GM18498 (cell line): ENCODE data around the gene C11orf68.

Source experiments
- ATAC-seq: cut with Tn5 transposase; IDR thresholded peaks from one replicate; pipeline ENCODE4 v1.9.1; 2021; ENCODE audit warnings: mild to moderate bottlenecking, moderate library complexity; ENCODE audit not compliant: unreplicated experiment

The C11orf68 gene

DNA sequence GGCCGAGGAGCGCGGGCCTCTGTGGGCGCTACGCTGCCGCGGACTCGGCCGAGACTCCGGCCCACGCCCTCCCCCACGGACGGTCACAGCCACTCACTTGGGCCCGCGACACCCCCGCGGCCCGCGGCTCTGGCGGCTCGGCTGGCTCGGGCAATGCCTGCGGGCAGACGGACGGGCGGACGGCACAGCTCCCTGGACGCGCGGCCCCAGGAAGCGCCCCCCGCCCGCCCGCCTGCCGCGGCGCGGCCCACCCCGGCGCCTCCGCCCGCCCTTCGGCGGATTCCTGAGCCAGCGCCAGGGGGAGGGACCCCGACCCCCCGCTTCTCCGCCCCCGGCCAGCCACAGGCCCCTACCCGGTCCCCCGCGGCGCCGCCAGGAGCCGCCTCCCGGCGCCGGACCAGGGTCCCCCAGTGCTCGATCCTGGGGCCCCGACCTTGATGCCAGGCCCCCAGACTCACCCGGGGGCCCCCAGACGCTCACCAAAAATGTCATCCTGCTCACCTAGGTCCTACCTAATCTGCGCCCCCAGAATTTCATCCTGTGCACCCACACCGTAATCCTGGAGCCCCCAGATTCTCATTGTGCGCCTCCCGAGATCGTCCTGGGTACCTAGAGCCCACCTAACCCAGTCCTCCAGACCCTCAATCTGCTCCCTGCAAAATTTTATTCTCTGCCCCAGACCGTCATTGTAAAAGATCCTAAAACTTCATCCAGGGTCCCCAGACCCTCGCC is 46.1 kb downstream of the C11orf68 start, which contains the start of gene EFEMP2:
TSS of gene EFEMP2 (minus strand) at position 215 of the 732 bp plus-strand sequence. CDS start 446 bp downstream, outside the sequence.
- ATAC-seq, result no peak

GRCh38 chr11:65871811-65872548 is 46.9 kb downstream of the C11orf68 start:
- no peak for ATAC-seq

- ATAC-seq, result no peak
Measured at GRCh38 chr11:65870706-65871681, 47.9 kb downstream of the C11orf68 start.

GRCh38 chr11:65870307-65870658 is 48.6 kb downstream of the C11orf68 start:
- ATAC-seq, result no peak

DNA sequence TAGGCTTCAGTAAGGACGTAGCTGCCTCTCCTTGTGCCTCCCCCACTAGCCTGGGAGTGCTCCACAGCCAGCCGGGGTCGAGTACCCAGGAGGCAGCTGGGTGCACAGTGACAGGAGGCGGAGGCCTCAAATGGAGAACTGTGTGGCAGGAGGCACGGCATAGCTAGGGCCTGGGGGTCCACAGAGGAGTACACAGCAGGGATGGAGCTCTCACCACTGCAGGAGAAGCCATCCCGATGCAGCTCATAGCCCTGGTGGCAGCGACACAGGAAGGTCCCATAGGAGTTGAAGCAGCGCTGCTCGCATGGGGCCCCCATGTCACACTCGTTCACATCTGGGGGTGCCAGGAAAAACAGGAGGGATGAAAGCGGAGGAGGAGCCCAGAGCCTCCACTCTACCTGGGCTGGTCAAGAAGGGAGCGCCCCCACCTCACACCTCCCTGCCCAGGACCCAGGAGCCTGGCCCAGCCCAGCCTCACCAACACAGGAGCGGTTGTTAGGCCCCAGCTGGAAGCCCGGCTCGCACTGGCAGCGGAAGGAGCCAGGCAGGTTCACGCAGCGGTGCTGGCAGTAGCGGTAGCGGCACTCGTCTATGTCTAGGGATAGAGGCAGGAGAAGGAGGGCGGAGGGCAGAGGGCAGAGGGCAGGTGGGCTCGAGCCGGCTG is 49.1 kb downstream of the C11orf68 start:
- no peak for ATAC-seq

DNA sequence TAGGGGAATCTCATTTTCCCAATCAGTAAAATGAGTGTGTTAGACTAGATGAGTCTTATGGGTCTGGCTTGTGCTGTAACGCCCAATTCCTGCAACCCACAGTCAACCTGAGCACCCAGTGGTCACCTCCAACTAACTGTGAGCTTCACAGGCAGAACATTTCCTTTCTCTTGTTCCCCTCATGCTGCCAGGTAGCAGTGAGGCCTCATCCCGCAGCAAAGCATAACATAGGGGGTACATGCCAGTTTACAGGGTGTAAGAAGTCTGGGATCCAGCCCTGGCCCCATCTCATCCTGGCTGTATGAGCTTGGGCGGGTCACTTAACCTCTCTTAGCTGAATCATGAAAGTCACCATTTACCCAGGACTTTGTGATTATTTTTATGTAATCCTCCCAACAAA is 50.0 kb downstream of the C11orf68 start:
- ATAC-seq, result no peak

GRCh38 chr11:65868076-65868667 is 50.7 kb downstream of the C11orf68 start:
- ATAC-seq, result no peak

GRCh38 chr11:65867284-65868071 is 51.4 kb downstream of the C11orf68 start:
- no peak for ATAC-seq
